K562 (cell line): ENCODE data around the gene PLRG1. TPM values are rescaled to one million over a fixed set of nuclear protein-coding genes. Genes with fewer than 3 reads are reported as not detected.
A peak's percentile ranks its signal among the peaks of the same experiment; 100 is the strongest.

Experiments
- CBX5 ChIP-seq: IDR thresholded peaks from 2 replicates; pipeline ENCODE4 v1.6.1; 2014; ENCODE audit warnings: low read depth, borderline replicate concordance
- CHD1 ChIP-seq: fragments of 200-600 bp; sonication (generic); IDR thresholded peaks from one replicate; pipeline ENCODE4 v1.6.1; 2012; ENCODE audit warnings: mild to moderate bottlenecking, moderate library complexity, low read length, inconsistent platforms
- CHD7 ChIP-seq: fragments of 200-600 bp; sonication (generic); IDR thresholded peaks from one replicate; pipeline ENCODE4 v1.6.1; 2012; ENCODE audit warnings: mild to moderate bottlenecking, low read depth, low read length, inconsistent platforms
- CTBP1 ChIP-seq: fragments of 450-650 bp; IDR thresholded peaks from 2 replicates; pipeline ENCODE4 v1.6.1; 2016; ENCODE audit warnings: borderline replicate concordance
- MBD2 ChIP-seq: sonication (generic); IDR thresholded peaks from 2 replicates; pipeline ENCODE4 v1.6.1; 2016; ENCODE audit warnings: low read depth, borderline replicate concordance
- PATZ1 ChIP-seq: fragments of 250-450 bp; sonication (Bioruptor Pico); IDR thresholded peaks from 2 replicates; pipeline ENCODE4 v1.5.0; 2020; ENCODE audit warnings: mild to moderate bottlenecking, borderline replicate concordance
- RBFOX2 ChIP-seq: fragments of 200-400 bp; formaldehyde crosslinking; IDR thresholded peaks from 2 replicates; pipeline ENCODE4 v1.6.1; 2017; ENCODE audit warnings: low read depth, mild to moderate bottlenecking, low read length, moderate library complexity
- TRIM24 ChIP-seq, 2 experiments: fragments of 450-650 bp; IDR thresholded peaks; 2 replicates each; pipeline ENCODE4 v1.6.1; 2016
- ZNF124 ChIP-seq: sonication (generic); formaldehyde crosslinking; IDR thresholded peaks from 2 replicates; pipeline ENCODE4 v1.8.1; 2022; ENCODE audit warnings: missing genetic modification reagents
- polyA plus RNA-seq, 8 experiments: library from polyadenylated mRNA; depleted of rRNA in 4 of 8; stranded (reverse) in 5 of 8; unstranded in 3 of 8; fragments of >200 nt; fragmentation: Nextera tagmentation in 2 of 8; fragmentation: Illumina TruSeq in 1 of 8; extraction: Ambion mirVana in 2 of 8; extraction: Trizol in 1 of 8; gene quantifications; 2 replicates each; pipeline versions ENCODE4 v1.2.1 to v1.2.3, GENCODE V29; 2011 to 2014; ENCODE audit warnings: inconsistent platforms in 1 of 8, missing spikeins in 1 of 8
- total RNA-seq, 7 experiments: library from RNA; depleted of rRNA in 6 of 7; stranded (reverse); fragments of >200 nt in 6 of 7; fragmentation: Illumina TruSeq in 2 of 7; extraction: Trizol in 2 of 7; gene quantifications; 2 replicates each; pipeline versions ENCODE4 v1.2.1 to v1.2.3, GENCODE V29; 2011 to 2021; ENCODE audit warnings: low replicate concordance in 1 of 7
- TF ChIP-seq, protein P1 (sequence below), 2 experiments: fragments of 450-650 bp; conservative IDR thresholded peaks; 2 replicates each; pipeline ENCODE4 v1.6.1; 2017; ENCODE audit warnings: mild to moderate bottlenecking in 2 of 2, moderate library complexity in 2 of 2

Gene PLRG1
- total and polyA plus RNA-seq, 9 of the 15 experiments (the other 6 are each of a cell fraction or from before 2014, with no cell fraction given), result 48.0 to 248 (median 120) TPM

- TF ChIP-seq CHD7 (no peak), CBX5 (no peak), CTBP1 (0 out of 2 replicates have a peak, but pooled peaks have one; percentile 40), ZNF124 (CRISPR knock-in tag) (no peak), MBD2 (peak; percentile 57; the same call in 1 of the 2 replicates), CHD1 (peak; percentile 43), TRIM24 (IDR thresholded peaks at IDR 0.05) (peak in 1 of 2 experiments; percentile 53; a peak in 1 of 4 replicates), RBFOX2 (peak; percentile 86), PATZ1 (CRISPR knock-in tag) (no peak)
- TF ChIP-seq, protein P1, sequence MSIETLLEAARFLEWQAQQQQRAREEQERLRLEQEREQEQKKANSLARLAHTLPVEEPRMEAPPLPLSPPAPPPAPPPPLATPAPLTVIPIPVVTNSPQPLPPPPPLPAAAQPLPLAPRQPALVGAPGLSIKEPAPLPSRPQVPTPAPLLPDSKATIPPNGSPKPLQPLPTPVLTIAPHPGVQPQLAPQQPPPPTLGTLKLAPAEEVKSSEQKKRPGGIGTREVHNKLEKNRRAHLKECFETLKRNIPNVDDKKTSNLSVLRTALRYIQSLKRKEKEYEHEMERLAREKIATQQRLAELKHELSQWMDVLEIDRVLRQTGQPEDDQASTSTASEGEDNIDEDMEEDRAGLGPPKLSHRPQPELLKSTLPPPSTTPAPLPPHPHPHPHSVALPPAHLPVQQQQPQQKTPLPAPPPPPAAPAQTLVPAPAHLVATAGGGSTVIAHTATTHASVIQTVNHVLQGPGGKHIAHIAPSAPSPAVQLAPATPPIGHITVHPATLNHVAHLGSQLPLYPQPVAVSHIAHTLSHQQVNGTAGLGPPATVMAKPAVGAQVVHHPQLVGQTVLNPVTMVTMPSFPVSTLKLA (conservative IDR thresholded peaks at IDR 0.05), result peak in 1 of 2 experiments; percentile 63; a peak in 2 of 4 replicates
Observed at GRCh38 chr4:154549894-154550790, at the start of gene PLRG1 (continued).
